Measurements from ENCODE around the gene NAALADL2.

DNA sequence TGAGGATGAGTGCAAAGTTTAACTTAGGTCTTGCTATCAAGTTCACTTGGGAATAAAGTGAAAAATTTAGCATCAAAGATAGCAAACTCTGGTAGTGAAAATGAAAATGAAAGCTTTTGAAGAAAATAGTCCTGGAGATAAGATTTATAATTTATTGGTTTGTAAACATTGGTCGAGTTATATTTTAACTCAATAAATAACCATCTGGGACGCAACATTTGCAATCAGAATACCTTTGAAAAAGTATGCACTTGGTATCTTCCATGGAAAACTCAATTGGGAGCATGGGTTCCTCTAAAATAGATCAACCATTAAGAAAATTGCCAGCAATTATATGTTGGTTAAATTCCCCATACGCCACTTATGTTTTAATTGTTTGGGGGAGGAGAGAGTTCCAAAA is 209.5 kb downstream of the NAALADL2 start:
- no peak for TF ChIP-seq EP300 (conservative IDR thresholded peaks at IDR 0.05; ENCODE audit: poor library complexity, severe bottlenecking)
- TF ChIP-seq, protein P1, sequence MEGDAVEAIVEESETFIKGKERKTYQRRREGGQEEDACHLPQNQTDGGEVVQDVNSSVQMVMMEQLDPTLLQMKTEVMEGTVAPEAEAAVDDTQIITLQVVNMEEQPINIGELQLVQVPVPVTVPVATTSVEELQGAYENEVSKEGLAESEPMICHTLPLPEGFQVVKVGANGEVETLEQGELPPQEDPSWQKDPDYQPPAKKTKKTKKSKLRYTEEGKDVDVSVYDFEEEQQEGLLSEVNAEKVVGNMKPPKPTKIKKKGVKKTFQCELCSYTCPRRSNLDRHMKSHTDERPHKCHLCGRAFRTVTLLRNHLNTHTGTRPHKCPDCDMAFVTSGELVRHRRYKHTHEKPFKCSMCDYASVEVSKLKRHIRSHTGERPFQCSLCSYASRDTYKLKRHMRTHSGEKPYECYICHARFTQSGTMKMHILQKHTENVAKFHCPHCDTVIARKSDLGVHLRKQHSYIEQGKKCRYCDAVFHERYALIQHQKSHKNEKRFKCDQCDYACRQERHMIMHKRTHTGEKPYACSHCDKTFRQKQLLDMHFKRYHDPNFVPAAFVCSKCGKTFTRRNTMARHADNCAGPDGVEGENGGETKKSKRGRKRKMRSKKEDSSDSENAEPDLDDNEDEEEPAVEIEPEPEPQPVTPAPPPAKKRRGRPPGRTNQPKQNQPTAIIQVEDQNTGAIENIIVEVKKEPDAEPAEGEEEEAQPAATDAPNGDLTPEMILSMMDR (IDR thresholded peaks at IDR 0.05; ENCODE audit: poor library complexity, severe bottlenecking): no peak
- TF ChIP-seq MXI1 (conservative IDR thresholded peaks at IDR 0.05; ENCODE audit: poor library complexity, severe bottlenecking): no peak
- TF ChIP-seq POLR2AphosphoS5 (IDR thresholded peaks at IDR 0.05): no peak
- no peak for TF ChIP-seq SMC3 (conservative IDR thresholded peaks at IDR 0.05; ENCODE audit: poor library complexity)
- TF ChIP-seq, protein P2, sequence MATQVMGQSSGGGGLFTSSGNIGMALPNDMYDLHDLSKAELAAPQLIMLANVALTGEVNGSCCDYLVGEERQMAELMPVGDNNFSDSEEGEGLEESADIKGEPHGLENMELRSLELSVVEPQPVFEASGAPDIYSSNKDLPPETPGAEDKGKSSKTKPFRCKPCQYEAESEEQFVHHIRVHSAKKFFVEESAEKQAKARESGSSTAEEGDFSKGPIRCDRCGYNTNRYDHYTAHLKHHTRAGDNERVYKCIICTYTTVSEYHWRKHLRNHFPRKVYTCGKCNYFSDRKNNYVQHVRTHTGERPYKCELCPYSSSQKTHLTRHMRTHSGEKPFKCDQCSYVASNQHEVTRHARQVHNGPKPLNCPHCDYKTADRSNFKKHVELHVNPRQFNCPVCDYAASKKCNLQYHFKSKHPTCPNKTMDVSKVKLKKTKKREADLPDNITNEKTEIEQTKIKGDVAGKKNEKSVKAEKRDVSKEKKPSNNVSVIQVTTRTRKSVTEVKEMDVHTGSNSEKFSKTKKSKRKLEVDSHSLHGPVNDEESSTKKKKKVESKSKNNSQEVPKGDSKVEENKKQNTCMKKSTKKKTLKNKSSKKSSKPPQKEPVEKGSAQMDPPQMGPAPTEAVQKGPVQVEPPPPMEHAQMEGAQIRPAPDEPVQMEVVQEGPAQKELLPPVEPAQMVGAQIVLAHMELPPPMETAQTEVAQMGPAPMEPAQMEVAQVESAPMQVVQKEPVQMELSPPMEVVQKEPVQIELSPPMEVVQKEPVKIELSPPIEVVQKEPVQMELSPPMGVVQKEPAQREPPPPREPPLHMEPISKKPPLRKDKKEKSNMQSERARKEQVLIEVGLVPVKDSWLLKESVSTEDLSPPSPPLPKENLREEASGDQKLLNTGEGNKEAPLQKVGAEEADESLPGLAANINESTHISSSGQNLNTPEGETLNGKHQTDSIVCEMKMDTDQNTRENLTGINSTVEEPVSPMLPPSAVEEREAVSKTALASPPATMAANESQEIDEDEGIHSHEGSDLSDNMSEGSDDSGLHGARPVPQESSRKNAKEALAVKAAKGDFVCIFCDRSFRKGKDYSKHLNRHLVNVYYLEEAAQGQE (IDR thresholded peaks at IDR 0.05; ENCODE audit: borderline replicate concordance): no peak
- TF ChIP-seq EZH2 (IDR thresholded peaks at IDR 0.05; ENCODE audit: borderline replicate concordance, insufficient read depth, low read length, poor library complexity, severe bottlenecking): no peak
